Mucosa of stomach (tissue), 1 donor: ENCODE results near the gene PXN.

Source experiments
- H3K27me3 ChIP-seq: one replicate; pipeline ENCODE4 v1.7.0; 2013; ENCODE audit warnings: mild to moderate bottlenecking, low read length; ENCODE audit not compliant: control insufficient read depth, insufficient read depth
- H3K36me3 ChIP-seq: one replicate; pipeline ENCODE4 v1.7.0; 2013; ENCODE audit warnings: low read length; ENCODE audit not compliant: control insufficient read depth, insufficient read depth
- H3K4me1 ChIP-seq: one replicate; pipeline ENCODE4 v1.7.0; 2013; ENCODE audit warnings: mild to moderate bottlenecking, low read length; ENCODE audit not compliant: control insufficient read depth, insufficient read depth
- H3K4me3 ChIP-seq: one replicate; pipeline ENCODE4 v1.7.0; 2013; ENCODE audit warnings: low read length
- H3K9ac ChIP-seq: one replicate; pipeline ENCODE4 v1.7.0; 2013; ENCODE audit warnings: mild to moderate bottlenecking, low read length, moderate library complexity
- H3K9me3 ChIP-seq: one replicate; pipeline ENCODE4 v1.7.0; 2013; ENCODE audit warnings: mild to moderate bottlenecking, low read length, moderate library complexity; ENCODE audit not compliant: control insufficient read depth
- donor health status: Pancreatic carcinoma.

PXN gene

DNA sequence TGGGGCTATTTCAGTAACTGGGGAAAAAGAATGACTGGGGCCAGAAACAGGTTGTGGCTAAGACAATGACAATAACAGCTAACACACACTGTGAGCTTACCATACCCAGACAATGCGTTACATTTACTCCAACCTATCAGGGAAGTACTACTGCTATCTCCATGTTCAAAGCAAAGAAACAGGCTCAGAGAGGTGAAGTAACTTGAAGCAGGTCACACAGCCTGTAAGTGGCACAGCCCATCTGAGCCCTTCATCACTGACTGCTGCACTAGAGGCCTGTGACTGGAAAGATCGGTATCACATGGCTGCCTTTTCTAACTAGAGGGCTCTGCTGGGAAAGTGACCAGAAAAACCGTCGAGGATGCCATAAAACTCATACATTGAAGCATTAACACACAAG is 78.9 kb downstream of the PXN start:
- Histone ChIP-seq H3K36me3 (peaks cover 5% of the 10 kb centered on the region), H3K4me3 (no peak overlapping the region), H3K9me3 (no peaks in the 10 kb centered on the region), H3K27me3 (no peaks in the 10 kb centered on the region), H3K9ac (no peak overlapping the region), H3K4me1 (no peaks in the 10 kb centered on the region)

DNA sequence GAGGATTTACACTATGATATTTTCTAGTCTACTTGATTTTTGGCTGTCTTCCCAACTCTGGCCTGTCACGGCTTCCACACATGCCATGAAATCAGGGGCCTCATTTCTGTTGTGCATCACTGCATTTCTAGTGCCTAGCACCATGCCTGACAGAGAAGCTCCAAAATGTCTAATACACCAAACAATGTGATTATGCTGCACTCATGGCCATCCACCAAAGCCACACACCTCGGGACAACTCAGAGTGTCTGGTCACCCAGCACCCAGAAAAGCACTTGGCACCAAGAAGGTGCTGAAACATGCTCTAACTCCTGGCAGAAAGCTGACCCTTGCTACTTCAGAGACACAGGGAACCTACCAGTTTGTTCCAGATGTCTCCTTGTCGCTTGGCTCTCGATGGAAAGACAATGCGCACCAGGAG is 82.3 kb downstream of the PXN start:
- Histone ChIP-seq H3K27me3 (no peaks in the 10 kb centered on the region), H3K4me3 (no peak overlapping the region), H3K36me3 (peaks cover 12% of the 10 kb centered on the region), H3K9ac (no peak overlapping the region), H3K9me3 (no peaks in the 10 kb centered on the region), H3K4me1 (no peaks in the 10 kb centered on the region)

DNA sequence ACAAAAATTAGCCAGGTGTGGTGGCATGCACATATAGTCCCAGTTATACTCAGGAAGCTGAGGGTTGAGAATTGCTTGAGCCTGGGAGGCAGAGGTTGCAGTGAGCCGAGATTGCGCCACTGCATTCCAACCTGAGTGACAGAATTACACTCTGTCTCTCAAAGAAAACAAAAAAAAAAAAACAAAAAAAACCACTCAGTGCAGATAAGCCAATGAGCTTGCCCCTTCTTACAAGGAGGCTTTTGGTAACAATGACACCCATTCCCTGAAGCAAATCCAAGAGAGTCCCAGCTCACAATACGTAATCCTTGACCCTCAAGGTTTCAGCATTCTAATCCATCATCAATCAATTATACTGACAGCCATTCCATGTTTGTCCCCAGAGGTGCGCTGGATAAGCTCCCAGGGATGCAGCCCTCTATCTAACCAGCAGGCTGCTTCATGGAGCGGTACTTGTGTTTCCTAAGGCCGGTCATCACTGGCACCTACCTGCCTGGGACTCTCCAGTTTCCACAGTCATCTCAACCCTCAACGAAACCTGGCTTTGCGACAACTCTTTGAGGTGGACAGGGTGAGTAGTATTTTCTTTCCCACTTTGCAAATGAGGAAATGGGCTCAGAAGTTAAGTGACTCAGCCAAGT is 83.4 kb downstream of the PXN start:
- H3K27me3 ChIP-seq, result no peaks in the 10 kb centered on the region
- H3K9ac ChIP-seq, result no peak overlapping the region
- H3K36me3 ChIP-seq, result peaks cover 20% of the 10 kb centered on the region
- H3K4me3 ChIP-seq, result no peak overlapping the region
- H3K4me1 ChIP-seq, result no peaks in the 10 kb centered on the region
- H3K9me3 ChIP-seq, result no peaks in the 10 kb centered on the region

DNA sequence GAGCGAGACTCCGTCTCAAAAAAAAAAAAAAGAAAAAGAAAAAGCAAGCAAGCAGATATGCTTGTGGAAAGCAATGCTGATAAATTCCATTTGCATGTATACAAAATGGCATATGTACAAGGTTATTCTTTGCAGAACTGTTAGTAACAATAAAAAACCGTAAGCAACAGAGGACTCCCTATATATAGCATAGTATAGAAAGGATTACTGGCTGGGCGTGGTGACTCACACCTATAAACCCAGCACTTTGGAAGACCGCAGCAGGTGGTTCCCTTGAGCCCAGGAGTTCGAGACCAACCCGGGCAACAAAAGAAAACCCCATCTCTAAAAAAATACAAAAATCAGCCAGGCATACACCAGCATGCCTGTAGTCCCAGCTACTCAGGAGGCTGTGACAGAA is 84.6 kb downstream of the PXN start:
- no peaks in the 10 kb centered on the region for H3K9me3 ChIP-seq
- H3K36me3 ChIP-seq, result peaks cover 23% of the 10 kb centered on the region
- H3K4me1 ChIP-seq, result no peaks in the 10 kb centered on the region
- H3K4me3 ChIP-seq, result no peak overlapping the region
- H3K9ac ChIP-seq, result no peak overlapping the region
- no peaks in the 10 kb centered on the region for H3K27me3 ChIP-seq

DNA sequence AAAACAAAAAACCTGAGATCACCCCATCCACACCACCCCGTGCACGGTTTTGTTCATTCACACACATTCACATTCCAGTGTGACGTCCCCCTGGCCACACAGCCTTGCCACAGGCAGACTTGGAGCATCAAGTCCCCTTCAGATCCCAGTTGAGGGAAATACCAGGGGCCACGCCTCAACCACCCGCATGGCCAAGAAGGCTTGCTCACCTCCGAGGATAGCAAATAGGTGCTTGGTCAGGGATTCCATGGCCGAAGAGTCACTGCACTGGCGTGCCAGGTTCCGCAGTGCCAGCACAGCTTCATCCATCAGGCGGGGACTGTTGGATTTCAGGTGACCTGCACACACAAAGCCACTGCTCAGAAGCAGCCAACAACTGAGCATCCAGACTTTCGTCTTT is 90.0 kb downstream of the PXN start:
- Histone ChIP-seq H3K9ac (no peak overlapping the region), H3K4me1 (no peaks in the 10 kb centered on the region), H3K27me3 (no peaks in the 10 kb centered on the region), H3K9me3 (no peaks in the 10 kb centered on the region), H3K36me3 (peaks cover 31% of the 10 kb centered on the region), H3K4me3 (no peak overlapping the region)

DNA sequence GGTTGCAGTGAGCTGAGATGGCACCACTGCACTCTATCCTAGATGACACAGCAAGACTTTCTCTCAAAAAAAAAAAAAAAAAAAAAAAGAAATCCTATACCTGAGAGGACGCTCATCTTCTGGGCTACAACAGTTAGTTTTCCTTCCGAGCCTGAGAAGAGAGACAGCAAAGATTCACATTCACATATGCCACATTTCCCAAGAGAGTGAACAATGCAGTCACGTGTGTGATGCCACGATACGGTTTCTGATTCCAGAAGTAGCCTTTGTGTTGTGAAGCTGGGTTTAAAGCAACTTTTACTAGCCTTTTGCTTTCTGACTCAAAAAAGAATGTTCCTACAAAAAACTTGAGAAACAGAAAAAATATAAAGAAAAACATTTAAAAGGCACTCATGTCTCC is 90.5 kb downstream of the PXN start:
- Histone ChIP-seq H3K9me3 (no peaks in the 10 kb centered on the region), H3K4me1 (no peaks in the 10 kb centered on the region), H3K4me3 (no peak overlapping the region), H3K36me3 (peaks cover 31% of the 10 kb centered on the region), H3K27me3 (no peaks in the 10 kb centered on the region), H3K9ac (no peak overlapping the region)

DNA sequence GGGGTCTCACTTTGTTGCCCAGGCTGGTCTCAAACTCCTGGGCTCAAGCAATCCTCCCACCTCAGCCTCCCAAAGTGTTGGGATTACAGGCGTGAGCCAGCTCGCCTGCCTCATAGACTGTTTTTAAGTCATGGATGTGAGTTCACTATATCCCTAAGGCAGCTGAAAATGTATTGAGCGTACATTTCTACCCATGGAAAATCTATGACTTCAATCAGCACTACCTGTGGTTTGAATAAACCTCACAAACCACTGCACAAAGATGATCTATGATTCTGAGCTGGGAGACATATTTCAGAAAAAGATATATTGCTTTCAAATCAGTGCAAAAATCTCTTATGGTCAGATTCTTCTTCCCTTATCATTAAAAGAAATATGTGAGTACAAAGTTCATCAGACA is 93.5 kb downstream of the PXN start:
- no peaks in the 10 kb centered on the region for H3K4me1 ChIP-seq
- H3K36me3 ChIP-seq, result peaks cover 15% of the 10 kb centered on the region
- H3K9ac ChIP-seq, result no peak overlapping the region
- no peaks in the 10 kb centered on the region for H3K9me3 ChIP-seq
- no peak overlapping the region for H3K4me3 ChIP-seq
- H3K27me3 ChIP-seq, result no peaks in the 10 kb centered on the region

DNA sequence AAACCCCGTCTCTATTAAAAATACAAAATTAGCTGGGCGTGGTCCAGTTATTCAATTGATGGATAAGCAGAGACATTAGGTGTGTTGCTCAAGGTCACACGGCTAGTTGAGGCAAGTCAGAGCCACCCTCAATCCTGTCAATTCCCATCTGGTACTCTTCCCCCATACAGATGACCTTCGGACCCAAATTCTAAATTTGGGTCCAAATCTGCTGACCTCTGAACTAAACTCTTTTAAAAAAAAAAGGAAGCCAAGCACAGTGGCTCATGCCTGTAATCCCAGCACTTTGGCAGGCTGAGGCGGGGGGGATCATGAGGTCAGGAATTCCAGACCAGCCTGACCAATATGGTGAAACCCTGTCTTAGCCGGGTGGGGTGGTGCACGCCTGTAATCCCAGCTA is 94.9 kb downstream of the PXN start:
- Histone ChIP-seq H3K27me3 (no peaks in the 10 kb centered on the region), H3K4me1 (no peaks in the 10 kb centered on the region), H3K9ac (no peak overlapping the region), H3K36me3 (peaks cover 11% of the 10 kb centered on the region), H3K9me3 (no peaks in the 10 kb centered on the region), H3K4me3 (no peak overlapping the region)

DNA sequence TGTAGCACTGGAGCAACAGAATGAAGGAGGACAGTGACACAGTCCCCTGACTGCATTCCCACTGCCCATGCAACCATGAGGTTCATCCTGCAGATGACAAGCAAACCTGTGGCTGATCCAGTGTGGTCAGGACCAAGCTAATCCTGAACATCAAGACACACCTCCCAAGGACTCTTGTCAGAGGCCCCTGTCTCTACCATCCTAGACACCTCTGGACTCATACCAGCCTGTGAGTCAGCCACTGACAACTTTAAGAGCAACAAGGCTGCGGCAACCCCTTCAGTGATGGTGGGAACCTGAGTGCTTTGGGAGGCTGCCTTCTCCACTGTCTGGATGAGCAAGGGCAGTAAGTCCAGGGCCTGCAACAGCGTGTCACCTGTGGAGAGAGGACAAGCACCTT is 95.6 kb downstream of the PXN start:
- Histone ChIP-seq H3K9ac (no peak overlapping the region), H3K27me3 (no peaks in the 10 kb centered on the region), H3K9me3 (no peaks in the 10 kb centered on the region), H3K4me3 (no peak overlapping the region), H3K4me1 (no peaks in the 10 kb centered on the region), H3K36me3 (peaks cover 11% of the 10 kb centered on the region)

DNA sequence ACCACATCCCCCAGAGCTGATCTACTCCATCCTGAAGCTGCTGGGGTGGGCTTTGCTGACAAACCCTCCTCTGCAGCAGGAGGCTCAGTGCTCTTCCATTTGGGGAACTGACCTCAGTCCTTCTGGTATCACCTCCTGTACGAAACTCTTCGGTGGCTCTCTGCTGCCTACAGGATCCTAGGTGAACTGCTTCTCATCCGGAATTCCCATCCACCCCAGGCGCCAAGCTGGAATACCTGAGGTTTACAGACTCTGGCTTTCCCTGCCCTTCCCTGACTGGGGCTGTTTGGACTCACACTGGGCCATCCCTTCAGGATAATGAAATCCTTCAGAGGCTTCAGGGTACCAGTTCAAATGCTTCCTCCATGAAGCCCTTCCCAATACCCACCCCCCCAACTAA is 97.2 kb downstream of the PXN start:
- Histone ChIP-seq H3K27me3 (no peaks in the 10 kb centered on the region), H3K4me1 (no peaks in the 10 kb centered on the region), H3K9ac (no peak overlapping the region), H3K4me3 (no peak overlapping the region), H3K9me3 (no peaks in the 10 kb centered on the region), H3K36me3 (peaks cover under 1% of the 10 kb centered on the region)

DNA sequence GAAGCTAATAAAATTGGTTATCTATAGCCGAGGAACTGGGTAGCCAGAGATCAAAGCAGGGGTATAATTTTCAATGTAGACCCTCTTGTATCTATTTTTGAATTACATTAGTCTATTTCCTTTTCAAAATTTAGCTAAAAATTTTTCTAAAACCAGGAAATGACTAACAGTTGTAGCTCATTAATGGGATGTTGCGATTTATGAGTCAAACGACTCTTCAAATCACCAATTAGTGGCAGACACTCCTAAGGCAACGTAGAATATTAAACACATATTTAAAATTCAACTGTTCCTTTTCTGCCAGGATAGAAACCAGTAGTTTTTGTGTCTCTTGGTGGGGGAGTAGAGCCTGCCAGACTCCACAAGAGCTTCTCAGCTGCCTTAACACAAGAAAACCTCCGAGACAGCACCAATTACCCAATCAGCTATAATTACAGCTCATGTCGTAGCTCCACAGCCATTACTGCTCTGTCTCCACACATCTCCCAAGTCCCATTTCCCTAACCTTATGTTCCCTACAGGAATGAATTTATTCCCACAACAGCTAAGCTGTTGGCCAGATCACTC is 97.9 kb downstream of the PXN start:
- no peaks in the 10 kb centered on the region for H3K9me3 ChIP-seq
- no peak overlapping the region for H3K9ac ChIP-seq
- no peak overlapping the region for H3K4me3 ChIP-seq
- no peaks in the 10 kb centered on the region for H3K36me3 ChIP-seq
- H3K27me3 ChIP-seq, result no peaks in the 10 kb centered on the region
- H3K4me1 ChIP-seq, result no peaks in the 10 kb centered on the region

DNA sequence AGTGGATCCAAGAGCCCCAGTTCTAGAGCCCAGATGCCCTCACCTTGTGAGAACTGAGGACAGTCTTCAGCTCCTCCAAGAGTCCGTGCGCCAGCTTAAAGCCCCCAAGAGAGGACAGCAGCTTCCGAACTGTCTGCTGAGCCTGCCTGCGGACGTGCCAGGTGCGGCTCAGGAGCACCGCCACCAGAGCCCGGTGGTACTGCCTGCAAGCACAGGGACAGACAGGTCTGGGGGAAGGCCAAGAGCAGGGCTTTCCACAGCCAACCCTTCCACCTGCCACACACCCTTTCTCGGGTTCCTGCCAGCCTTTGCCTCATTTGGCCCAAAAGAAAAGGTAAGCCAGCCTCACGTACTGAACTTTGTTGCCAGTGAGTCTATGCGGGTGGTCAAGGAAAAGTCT is 101.2 kb downstream of the PXN start:
- Histone ChIP-seq H3K9me3 (no peaks in the 10 kb centered on the region), H3K27me3 (no peaks in the 10 kb centered on the region), H3K4me3 (no peak overlapping the region), H3K36me3 (peaks cover 14% of the 10 kb centered on the region), H3K9ac (no peak overlapping the region), H3K4me1 (no peaks in the 10 kb centered on the region)

DNA sequence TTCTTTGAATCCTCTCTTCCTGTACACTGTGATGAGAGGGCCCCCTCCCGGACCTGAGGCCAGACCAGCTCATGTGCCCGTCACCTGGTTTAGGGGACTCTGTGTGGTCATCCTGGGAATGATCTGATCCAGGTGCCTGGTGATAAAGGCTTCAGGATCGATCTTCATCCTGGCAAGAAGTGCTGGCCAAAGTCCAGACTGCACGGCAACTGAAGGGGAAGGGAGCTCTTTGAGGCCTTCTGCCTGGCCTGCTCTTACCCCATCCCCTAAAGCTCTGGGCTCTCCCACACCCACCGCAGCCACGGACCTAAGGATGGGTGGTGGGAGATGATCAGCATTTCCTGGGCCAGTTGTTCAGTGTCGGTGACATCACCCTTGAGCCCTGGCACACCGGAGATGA is 102.8 kb downstream of the PXN start:
- H3K4me3 ChIP-seq, result no peak overlapping the region
- H3K9me3 ChIP-seq, result no peaks in the 10 kb centered on the region
- no peaks in the 10 kb centered on the region for H3K4me1 ChIP-seq
- H3K9ac ChIP-seq, result no peak overlapping the region
- peaks cover 16% of the 10 kb centered on the region for H3K36me3 ChIP-seq
- H3K27me3 ChIP-seq, result no peaks in the 10 kb centered on the region
